Heart left ventricle (tissue), 13 donors: ENCODE results near the gene FBL.
"Not testable (repeated sequence)": the region's sequence is repeated elsewhere in the genome, so short reads cannot be mapped to it uniquely, and the experiment has no call there.

Source experiments
- POLR2A ChIP-seq, 2 donors: fragments of 450-650 bp; IDR thresholded peaks; one replicate each; pipeline ENCODE4 v1.6.1; 2017; ENCODE audit warnings: antibody characterized with exemption in 2 of 2, mild to moderate bottlenecking in 2 of 2, moderate library complexity in 2 of 2
- TF ChIP-seq, protein P1 (sequence below), 12 donors: fragments of 200-600 bp; sonication (generic) in 4 of 12; IDR thresholded peaks; one replicate each; pipeline versions ENCODE4 v1.5.0 to v1.8.0; 2018 to 2022; ENCODE audit warnings: antibody characterized with exemption in 12 of 12, mild to moderate bottlenecking in 5 of 12
- donor health status: ischemic (EF 13 %, LVEDD 7.1; RV severe dilation, severe dysfunction).
- donor health status: DM: no; HTN: yes; CAD: no.
- donor health status: DM: no; HTN: no; CAD: no.
- donor health status: ischemic (EF 25% LVEDD 6.9; RV normal size, moderate dysfunction).
- donor health status: ischemic (EF 25% LVEDD 5.7; RV mildly dilated, moderate dysfunction).
- donor health status: ischemic (EF 35%, LVEDD 5.7; RV mildly dilated, moderate dysfunction).
- donor health status: nonischemic (EF 11% LVEDD 7.7; RV severe dilation, severe dysfunction).
- donor health status: DM: yes; HTN: yes; CAD: no.
- donor health status: PGD.
- donor health status: ischemic (EF 29% LVEDD 5.4; RV normal size, mild dysfunction).
- donor health status: nonischemic (EF 23%, LVEDD 6.1; RV moderate dilation, normal function).

DNA sequence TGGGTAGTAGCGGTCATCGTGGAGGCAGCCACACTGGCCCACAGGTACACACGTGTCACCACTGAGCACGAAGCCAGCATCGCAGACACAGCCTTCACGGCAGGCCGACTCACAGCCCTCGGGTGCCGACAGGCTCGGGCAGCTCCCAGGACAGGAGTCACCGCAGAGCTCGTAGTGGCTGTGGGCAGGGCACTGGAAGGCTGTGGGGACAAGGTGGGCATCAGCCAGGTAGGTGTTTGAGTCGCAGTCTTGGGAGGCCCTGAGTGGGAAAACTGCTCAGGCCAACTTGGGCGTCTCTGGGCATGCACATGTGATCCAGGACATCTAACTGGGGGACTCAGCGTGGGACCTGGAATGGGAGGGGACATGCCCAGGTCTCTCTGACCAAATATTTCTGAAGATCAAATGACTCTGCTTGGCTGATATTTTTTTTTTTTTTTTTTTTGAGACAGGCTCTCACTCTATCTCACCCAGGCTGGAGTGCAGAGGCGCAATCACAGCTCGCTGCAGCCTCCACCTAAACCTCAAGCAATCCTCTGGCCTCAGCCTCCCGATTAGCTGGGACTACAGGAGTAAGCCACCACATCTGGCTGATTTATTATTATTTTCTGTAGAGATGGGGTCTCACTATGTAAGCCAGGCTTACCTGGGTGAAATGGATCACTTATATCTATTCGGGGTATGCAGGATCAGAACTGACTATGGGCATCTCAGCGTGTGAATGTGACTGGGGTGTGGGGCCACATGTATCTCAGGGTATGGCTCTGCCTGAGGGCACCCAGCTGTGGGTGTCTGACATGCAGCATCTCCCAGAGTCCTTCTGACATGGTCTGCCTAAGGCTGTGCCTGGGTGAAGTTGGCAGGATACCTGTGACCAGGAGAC lies 43.9 kb upstream of the FBL start:
- TF ChIP-seq, protein P1, sequence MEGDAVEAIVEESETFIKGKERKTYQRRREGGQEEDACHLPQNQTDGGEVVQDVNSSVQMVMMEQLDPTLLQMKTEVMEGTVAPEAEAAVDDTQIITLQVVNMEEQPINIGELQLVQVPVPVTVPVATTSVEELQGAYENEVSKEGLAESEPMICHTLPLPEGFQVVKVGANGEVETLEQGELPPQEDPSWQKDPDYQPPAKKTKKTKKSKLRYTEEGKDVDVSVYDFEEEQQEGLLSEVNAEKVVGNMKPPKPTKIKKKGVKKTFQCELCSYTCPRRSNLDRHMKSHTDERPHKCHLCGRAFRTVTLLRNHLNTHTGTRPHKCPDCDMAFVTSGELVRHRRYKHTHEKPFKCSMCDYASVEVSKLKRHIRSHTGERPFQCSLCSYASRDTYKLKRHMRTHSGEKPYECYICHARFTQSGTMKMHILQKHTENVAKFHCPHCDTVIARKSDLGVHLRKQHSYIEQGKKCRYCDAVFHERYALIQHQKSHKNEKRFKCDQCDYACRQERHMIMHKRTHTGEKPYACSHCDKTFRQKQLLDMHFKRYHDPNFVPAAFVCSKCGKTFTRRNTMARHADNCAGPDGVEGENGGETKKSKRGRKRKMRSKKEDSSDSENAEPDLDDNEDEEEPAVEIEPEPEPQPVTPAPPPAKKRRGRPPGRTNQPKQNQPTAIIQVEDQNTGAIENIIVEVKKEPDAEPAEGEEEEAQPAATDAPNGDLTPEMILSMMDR (IDR thresholded peaks at IDR 0.05), result not testable (repeated sequence)
- not testable (repeated sequence) for TF ChIP-seq POLR2A (IDR thresholded peaks at IDR 0.05)
